Measurements from ENCODE around the gene ASTN2. TPM values are rescaled to one million over a fixed set of nuclear protein-coding genes. Genes with fewer than 3 reads are reported as not detected.

ASTN2 gene
- total RNA-seq, 1 experiment from 2014 or later: 4.8 TPM

DNA sequence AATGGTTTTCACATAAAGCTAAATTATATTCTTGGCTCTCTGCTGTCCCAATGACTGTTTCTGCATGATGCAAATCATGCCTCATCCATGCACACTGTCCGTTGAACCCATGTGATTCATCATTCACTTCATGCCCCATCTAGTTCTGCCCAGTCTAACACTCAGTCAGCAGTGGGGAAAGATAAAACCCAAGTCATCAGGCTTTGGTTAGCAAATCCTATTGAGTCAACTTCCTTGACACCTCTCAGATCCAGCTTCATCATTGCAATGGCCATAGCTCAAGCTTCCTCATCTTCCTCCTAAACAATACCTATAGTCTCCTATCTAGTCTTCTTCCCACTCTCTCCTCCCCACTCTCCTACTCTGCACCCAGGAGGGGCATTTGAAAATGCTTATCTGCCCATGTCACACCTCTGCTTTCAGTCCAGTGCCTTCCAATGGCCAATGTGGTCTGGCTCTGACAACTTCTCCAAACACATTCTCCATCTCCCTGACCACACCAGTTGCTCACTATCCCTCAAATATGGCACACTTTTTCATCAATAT is 993.8 kb downstream of the ASTN2 start:
- Histone ChIP-seq H3K9ac (ENCODE audit: low read length) (no peak overlapping the region), H3K4me2 (ENCODE audit: low read length) (no peak overlapping the region), H3K9me2 (ENCODE audit: insufficient read depth) (no peaks in the 10 kb centered on the region), H3K36me3 (ENCODE audit: control insufficient read depth in 1 of 2, insufficient read depth in 2 of 2, low read length in 2 of 2) (no peaks in the 10 kb centered on the region), H3K27me3 (ENCODE audit: insufficient read depth, low read length) (no peaks in the 10 kb centered on the region), H4K20me1 (ENCODE audit: insufficient read depth) (no peaks in the 10 kb centered on the region), H3K79me2 (ENCODE audit: insufficient read depth, low read length) (no peaks in the 10 kb centered on the region), H3K4me3 (replicated peaks in 1 of 2; ENCODE audit: low read depth in 1 of 2, low read length in 2 of 2) (no peak overlapping the region), H3K27ac (ENCODE audit: low read depth, low read length) (no peak overlapping the region), H3K4me1 (ENCODE audit: control insufficient read depth in 1 of 2, insufficient read depth in 2 of 2, low read length in 2 of 2) (no peaks in the 10 kb centered on the region), H2AFZ (ENCODE audit: low read depth, low read length, poor library complexity, severe bottlenecking) (no peak overlapping the region), H3K9me3 (ENCODE audit: control insufficient read depth in 1 of 2, insufficient read depth in 1 of 2, low read depth in 1 of 2, low read length in 2 of 2) (no peaks in the 10 kb centered on the region)
- RAD21 ChIA-PET (ENCODE audit: low non-redundant PET in 1 of 2, low total read pairs in 2 of 2, uncharacterized antibody in 2 of 2, unreplicated experiment in 2 of 2): interaction anchor here in 1 of 2 experiments (0.6 kb wide), 1 partner anchor 393 kb away, joined by 3 read pairs; no protein-coding TSS in a partner anchor
- DNase-seq (ENCODE audit: low read depth, low spot score) (no peak), ATAC-seq (no peak)
- POLR2A ChIA-PET: no interaction called here
- intact Hi-C loops (cut with micrococcal nuclease): no loop called here
- TF ChIP-seq SRF (IDR thresholded peaks at IDR 0.05; ENCODE audit: low read depth) (no peak), CBX3 (IDR thresholded peaks at IDR 0.05; ENCODE audit: low read depth) (no peak), EZH2phosphoT487 (IDR thresholded peaks at IDR 0.05; ENCODE audit: borderline replicate concordance) (no peak), CTCF (IDR thresholded peaks at IDR 0.05 in 2 of 3, conservative IDR thresholded peaks at IDR 0.05 in 1 of 3; ENCODE audit: borderline replicate concordance in 1 of 3, insufficient read depth in 1 of 3, low read depth in 2 of 3, low read length in 2 of 3) (no peak), EGR1 (IDR thresholded peaks at IDR 0.05; ENCODE audit: low read depth) (no peak), ZFX (IDR thresholded peaks at IDR 0.05) (no peak), ZNF274 (IDR thresholded peaks at IDR 0.05; ENCODE audit: low read depth, low read length) (no peak)
- TF ChIP-seq, protein P1, sequence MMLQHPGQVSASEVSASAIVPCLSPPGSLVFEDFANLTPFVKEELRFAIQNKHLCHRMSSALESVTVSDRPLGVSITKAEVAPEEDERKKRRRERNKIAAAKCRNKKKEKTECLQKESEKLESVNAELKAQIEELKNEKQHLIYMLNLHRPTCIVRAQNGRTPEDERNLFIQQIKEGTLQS (IDR thresholded peaks at IDR 0.05): no peak
- BruUV-seq (replicated peaks): no TSS peak
- CTCF ChIA-PET: no interaction called here

DNA sequence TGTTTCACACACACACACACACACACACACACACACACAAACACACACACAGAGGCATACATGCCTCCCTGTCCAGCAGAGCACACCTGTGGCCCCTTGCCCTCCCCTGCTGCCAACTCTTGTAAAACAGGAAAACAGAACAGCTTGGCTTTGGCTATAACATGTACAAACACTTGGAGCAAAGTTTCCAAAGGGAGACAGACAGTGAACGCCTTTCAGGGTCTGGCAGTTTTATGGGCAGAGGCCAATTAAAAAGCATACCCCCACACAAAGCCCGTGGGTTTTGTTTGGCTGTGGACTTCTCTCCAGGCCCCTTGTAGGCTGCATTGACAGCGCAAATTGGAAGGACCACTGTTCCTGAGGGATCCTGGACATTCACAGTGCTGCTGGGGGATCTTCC is 995.7 kb downstream of the ASTN2 start:
- Histone ChIP-seq H4K20me1 (ENCODE audit: insufficient read depth) (no peaks in the 10 kb centered on the region), H3K4me3 (replicated peaks in 1 of 2; ENCODE audit: low read depth in 1 of 2, low read length in 2 of 2) (no peak overlapping the region), H3K79me2 (ENCODE audit: insufficient read depth, low read length) (no peaks in the 10 kb centered on the region), H3K36me3 (ENCODE audit: control insufficient read depth in 1 of 2, insufficient read depth in 2 of 2, low read length in 2 of 2) (no peaks in the 10 kb centered on the region), H3K27ac (ENCODE audit: low read depth, low read length) (no peak overlapping the region), H3K9ac (ENCODE audit: low read length) (no peak overlapping the region), H3K27me3 (ENCODE audit: insufficient read depth, low read length) (no peaks in the 10 kb centered on the region), H3K9me2 (ENCODE audit: insufficient read depth) (no peaks in the 10 kb centered on the region), H2AFZ (ENCODE audit: low read depth, low read length, poor library complexity, severe bottlenecking) (no peak overlapping the region), H3K9me3 (ENCODE audit: control insufficient read depth in 1 of 2, insufficient read depth in 1 of 2, low read depth in 1 of 2, low read length in 2 of 2) (no peaks in the 10 kb centered on the region), H3K4me1 (ENCODE audit: control insufficient read depth in 1 of 2, insufficient read depth in 2 of 2, low read length in 2 of 2) (no peaks in the 10 kb centered on the region), H3K4me2 (ENCODE audit: low read length) (no peak overlapping the region)
- TF ChIP-seq SRF (IDR thresholded peaks at IDR 0.05; ENCODE audit: low read depth) (no peak), ZNF274 (IDR thresholded peaks at IDR 0.05; ENCODE audit: low read depth, low read length) (no peak), ELF1 (IDR thresholded peaks at IDR 0.05; ENCODE audit: borderline replicate concordance, low read depth) (no peak), CBX3 (IDR thresholded peaks at IDR 0.05; ENCODE audit: low read depth) (no peak), RAD21 (IDR thresholded peaks at IDR 0.05; ENCODE audit: low read depth) (no peak), SP1 (IDR thresholded peaks at IDR 0.05; ENCODE audit: low read depth) (no peak), CTCF (IDR thresholded peaks at IDR 0.05 in 2 of 3, conservative IDR thresholded peaks at IDR 0.05 in 1 of 3; ENCODE audit: borderline replicate concordance in 1 of 3, insufficient read depth in 1 of 3, low read depth in 2 of 3, low read length in 2 of 3) (no peak), FOSL1 (IDR thresholded peaks at IDR 0.05; ENCODE audit: low read depth) (no peak)
- TF ChIP-seq, protein P2, sequence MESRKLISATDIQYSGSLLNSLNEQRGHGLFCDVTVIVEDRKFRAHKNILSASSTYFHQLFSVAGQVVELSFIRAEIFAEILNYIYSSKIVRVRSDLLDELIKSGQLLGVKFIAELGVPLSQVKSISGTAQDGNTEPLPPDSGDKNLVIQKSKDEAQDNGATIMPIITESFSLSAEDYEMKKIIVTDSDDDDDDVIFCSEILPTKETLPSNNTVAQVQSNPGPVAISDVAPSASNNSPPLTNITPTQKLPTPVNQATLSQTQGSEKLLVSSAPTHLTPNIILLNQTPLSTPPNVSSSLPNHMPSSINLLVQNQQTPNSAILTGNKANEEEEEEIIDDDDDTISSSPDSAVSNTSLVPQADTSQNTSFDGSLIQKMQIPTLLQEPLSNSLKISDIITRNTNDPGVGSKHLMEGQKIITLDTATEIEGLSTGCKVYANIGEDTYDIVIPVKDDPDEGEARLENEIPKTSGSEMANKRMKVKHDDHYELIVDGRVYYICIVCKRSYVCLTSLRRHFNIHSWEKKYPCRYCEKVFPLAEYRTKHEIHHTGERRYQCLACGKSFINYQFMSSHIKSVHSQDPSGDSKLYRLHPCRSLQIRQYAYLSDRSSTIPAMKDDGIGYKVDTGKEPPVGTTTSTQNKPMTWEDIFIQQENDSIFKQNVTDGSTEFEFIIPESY (IDR thresholded peaks at IDR 0.05; ENCODE audit: extremely low read depth, insufficient replicate concordance, low read length): no peak
- ChIA-PET RAD21 (ENCODE audit: low non-redundant PET in 1 of 2, low total read pairs in 2 of 2, uncharacterized antibody in 2 of 2, unreplicated experiment in 2 of 2) (no interaction called here), CTCF (no interaction called here), POLR2A (no interaction called here)
- ATAC-seq (no peak), DNase-seq (ENCODE audit: low read depth, low spot score) (no peak)
- intact Hi-C loops (cut with micrococcal nuclease): no loop called here
- no TSS peak for BruUV-seq (replicated peaks)
